SK-N-SH (cell line): ENCODE data around the gene OR6V1.
"Not testable (repeated sequence)": the region's sequence is repeated elsewhere in the genome, so short reads cannot be mapped to it uniquely, and the experiment has no call there.

Experiments
- CTCF ChIP-seq: fragments of 200-600 bp; sonication (generic); IDR thresholded peaks from 2 replicates; pipeline ENCODE4 v1.6.1; 2017; ENCODE audit warnings: antibody characterized with exemption, mild to moderate bottlenecking, moderate library complexity
- MEF2A ChIP-seq: IDR thresholded peaks from 2 replicates; pipeline ENCODE4 v1.4.0; 2012; ENCODE audit warnings: low read depth, borderline replicate concordance
- POLR2AphosphoS5 ChIP-seq: IDR thresholded peaks from 2 replicates; pipeline ENCODE4 v1.6.1; 2012; ENCODE audit warnings: low read depth, low read length
- SMC3 ChIP-seq: IDR thresholded peaks from 2 replicates; pipeline ENCODE4 v1.6.1; 2012; ENCODE audit warnings: low read depth, low read length, improper control_type of control experiment
- TF ChIP-seq, protein P1 (sequence below): IDR thresholded peaks from 2 replicates; pipeline ENCODE4 v1.4.0; 2012; ENCODE audit warnings: low read depth, borderline replicate concordance
- TF ChIP-seq, protein P2 (sequence below): IDR thresholded peaks from 2 replicates; pipeline ENCODE4 v1.6.1; 2012; ENCODE audit warnings: mild to moderate bottlenecking, low read depth, low read length, moderate library complexity
- TF ChIP-seq, protein P3 (sequence below): IDR thresholded peaks from 2 replicates; pipeline ENCODE4 v1.4.0; 2012; ENCODE audit warnings: low read depth

GRCh38 chr7:143099579-143099978, 47.4 kb downstream of the OR6V1 start:
- TF ChIP-seq CTCF, POLR2AphosphoS5, SMC3, MEF2A: not testable (repeated sequence)
- TF ChIP-seq, protein P1, sequence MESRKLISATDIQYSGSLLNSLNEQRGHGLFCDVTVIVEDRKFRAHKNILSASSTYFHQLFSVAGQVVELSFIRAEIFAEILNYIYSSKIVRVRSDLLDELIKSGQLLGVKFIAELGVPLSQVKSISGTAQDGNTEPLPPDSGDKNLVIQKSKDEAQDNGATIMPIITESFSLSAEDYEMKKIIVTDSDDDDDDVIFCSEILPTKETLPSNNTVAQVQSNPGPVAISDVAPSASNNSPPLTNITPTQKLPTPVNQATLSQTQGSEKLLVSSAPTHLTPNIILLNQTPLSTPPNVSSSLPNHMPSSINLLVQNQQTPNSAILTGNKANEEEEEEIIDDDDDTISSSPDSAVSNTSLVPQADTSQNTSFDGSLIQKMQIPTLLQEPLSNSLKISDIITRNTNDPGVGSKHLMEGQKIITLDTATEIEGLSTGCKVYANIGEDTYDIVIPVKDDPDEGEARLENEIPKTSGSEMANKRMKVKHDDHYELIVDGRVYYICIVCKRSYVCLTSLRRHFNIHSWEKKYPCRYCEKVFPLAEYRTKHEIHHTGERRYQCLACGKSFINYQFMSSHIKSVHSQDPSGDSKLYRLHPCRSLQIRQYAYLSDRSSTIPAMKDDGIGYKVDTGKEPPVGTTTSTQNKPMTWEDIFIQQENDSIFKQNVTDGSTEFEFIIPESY = not testable (repeated sequence)
- TF ChIP-seq, protein P2, sequence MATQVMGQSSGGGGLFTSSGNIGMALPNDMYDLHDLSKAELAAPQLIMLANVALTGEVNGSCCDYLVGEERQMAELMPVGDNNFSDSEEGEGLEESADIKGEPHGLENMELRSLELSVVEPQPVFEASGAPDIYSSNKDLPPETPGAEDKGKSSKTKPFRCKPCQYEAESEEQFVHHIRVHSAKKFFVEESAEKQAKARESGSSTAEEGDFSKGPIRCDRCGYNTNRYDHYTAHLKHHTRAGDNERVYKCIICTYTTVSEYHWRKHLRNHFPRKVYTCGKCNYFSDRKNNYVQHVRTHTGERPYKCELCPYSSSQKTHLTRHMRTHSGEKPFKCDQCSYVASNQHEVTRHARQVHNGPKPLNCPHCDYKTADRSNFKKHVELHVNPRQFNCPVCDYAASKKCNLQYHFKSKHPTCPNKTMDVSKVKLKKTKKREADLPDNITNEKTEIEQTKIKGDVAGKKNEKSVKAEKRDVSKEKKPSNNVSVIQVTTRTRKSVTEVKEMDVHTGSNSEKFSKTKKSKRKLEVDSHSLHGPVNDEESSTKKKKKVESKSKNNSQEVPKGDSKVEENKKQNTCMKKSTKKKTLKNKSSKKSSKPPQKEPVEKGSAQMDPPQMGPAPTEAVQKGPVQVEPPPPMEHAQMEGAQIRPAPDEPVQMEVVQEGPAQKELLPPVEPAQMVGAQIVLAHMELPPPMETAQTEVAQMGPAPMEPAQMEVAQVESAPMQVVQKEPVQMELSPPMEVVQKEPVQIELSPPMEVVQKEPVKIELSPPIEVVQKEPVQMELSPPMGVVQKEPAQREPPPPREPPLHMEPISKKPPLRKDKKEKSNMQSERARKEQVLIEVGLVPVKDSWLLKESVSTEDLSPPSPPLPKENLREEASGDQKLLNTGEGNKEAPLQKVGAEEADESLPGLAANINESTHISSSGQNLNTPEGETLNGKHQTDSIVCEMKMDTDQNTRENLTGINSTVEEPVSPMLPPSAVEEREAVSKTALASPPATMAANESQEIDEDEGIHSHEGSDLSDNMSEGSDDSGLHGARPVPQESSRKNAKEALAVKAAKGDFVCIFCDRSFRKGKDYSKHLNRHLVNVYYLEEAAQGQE = not testable (repeated sequence)
- TF ChIP-seq, protein P3, sequence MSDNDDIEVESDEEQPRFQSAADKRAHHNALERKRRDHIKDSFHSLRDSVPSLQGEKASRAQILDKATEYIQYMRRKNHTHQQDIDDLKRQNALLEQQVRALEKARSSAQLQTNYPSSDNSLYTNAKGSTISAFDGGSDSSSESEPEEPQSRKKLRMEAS = not testable (repeated sequence)
